ENCODE data around the gene ERO1A.

Gene ERO1A

DNA sequence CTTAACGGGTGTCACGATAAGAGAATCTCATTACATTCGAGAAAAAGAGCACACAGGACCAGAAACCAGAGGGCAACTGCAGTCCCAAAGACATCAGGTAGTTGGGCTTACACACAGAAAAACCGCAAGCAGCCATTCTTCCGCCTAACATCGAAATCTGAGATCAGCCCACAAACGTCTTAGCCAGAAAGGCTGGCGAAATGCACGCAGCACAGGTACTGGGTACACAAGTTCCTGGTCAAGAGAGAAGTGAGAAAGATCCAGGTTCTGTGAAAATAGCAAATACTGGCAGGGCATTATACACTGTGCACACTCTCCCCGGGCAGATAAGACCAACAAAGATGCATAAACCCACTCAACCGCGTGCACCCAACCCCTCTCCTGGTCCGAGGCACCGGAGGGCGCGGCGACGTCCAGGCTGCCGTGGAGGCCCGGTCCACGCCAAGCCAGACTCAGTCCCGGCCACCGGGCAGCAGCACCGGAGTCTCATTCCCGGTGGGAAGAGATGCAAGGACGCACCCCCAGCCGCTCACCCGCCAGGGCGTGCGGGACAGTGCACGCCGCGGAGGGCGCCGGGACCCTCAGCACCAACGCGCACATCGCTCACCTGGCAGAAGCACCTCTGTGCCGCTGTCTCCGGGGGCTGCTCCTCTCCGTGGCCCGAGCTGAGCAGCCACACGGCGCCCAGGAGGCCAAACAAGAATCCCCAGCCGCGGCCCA lies 437 bp downstream of the ERO1A start:
- peak; percentile 53 for DNase-seq

DNA sequence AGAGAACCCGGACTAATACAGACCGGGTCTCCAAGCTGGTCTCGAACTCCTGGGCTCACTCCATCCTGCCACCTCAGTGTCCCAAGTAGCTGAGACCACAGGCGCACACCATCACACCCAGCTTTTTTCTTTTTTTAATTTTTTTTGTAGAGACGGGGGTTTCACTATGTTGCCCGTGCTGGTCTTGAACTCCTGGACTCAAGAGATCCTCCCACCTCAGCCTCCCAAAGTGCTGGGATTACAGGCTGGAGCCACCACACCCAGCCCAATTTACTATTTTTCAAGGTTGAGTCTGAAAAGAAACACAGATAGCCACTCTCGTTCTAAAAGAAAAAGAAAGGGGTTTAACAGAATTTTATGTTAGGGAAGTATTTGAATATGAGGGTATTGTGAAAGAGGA lies 1.8 kb downstream of the ERO1A start:
- no peak for DNase-seq

GRCh38 chr14:52693036-52693435 lies 2.3 kb downstream of the ERO1A start:
- DNase-seq = no peak

DNA sequence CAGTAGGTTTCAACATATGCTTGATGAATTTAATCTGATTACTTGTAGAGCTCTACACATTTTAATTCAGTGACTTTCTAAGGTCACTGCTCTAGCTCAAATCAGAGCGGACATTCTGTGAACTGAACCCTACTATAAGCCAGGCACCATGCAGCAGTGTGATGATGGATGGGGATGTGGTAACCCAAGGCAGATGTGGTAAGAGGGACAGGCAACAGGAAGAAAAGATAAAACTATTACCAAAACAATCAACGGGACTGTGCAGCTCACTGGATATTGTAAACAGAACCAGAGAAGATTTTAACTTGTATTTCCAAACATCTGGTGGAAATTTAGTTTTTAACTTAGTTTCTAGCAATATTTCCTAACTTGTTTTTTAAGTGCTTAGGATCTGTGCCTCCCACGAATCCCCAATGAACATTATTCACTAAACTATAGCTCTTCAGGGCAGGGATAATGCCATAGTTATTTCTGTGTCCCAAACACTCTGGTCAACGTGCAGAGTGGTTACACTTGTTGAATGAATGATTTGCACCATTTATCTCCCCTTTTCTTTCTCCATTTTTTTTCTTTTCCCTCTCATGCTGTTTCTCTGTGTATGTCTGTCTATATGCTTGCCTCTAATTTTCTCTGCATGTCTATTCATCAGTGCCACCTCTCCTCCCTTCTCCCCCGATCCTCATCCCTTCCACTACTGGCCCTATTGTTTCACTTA lies 3.0 kb downstream of the ERO1A start:
- DNase-seq = peak; percentile 22

DNA sequence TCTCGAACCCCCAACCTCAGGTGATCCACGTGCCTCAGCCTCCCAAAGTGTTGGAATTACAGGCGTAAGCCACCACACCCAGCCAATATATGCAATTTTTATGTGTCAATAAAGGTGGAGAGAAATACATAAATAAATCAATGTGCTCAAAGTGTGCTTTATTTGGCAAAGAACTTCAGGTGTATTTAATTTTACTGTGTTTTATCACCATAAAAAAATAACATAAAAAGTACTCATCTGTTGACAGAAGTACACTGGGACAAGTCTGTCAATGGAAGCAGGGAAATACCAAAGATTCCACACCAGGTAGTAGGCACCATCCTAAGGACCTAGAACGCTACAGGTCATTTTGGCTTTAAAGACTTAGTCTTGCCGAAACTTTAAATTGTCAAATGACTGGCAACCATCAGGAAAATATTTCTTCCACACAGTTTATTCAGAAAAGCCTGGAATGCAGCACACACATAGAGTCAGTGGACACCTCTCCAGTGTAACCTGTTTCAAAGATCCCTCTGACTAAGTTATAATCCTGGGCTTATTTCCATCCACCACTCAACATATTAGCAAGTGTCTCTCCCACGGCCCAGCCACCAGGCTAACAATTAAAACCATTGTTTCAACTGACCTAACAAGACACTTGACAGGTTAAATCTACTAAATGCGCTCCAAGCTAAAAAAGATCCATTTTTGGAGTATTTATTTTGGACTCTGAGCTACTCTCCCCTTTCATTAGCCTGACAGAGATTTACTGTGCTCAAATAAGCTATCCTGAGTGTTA lies 4.2 kb downstream of the ERO1A start:
- DNase-seq = no peak

DNA sequence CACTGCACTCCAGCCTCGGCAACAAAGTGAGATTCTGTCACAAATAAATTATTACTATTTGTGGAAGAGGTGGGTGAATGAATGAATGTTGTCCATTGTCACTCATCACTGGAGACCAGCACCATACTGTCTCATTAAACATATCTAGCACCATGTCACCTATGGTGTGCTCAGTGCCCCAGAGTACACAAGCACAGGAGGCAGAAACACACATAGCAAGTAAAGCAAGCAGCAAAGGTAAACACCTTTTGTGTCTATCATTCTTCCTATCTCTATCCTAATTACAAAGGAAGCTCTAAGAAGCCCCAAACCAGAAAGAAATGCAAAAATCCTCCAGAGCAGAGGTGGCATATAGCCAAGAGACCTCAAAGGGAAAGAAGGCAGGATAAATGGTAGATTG lies 9.2 kb downstream of the ERO1A start:
- no peak for DNase-seq

- no peak for DNase-seq
Observed at GRCh38 chr14:52683985-52684520, 11.3 kb downstream of the ERO1A start.

DNA sequence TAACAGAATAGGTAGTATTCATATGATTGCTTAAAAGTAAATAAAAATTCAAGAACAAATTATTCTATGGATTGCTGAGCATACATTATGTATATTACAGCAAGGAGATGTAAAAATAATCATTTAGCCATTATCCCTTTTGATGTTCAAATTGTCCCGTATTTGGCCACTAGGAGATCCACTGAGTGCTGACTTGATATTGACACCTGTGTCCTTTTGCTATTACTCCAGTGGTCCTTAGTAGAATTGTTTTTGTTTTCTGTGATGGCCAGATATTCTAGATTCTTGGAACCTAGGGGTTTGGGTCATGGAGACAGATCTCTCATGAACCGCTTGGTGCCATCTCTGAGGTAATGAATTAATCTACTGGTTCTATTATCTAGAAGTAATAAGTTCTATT lies 16.8 kb downstream of the ERO1A start:
- no peak for DNase-seq

- DNase-seq = no peak
Observed at GRCh38 chr14:52663850-52664249, 31.5 kb downstream of the ERO1A start.

GRCh38 chr14:52661314-52661713 lies 34.0 kb downstream of the ERO1A start:
- DNase-seq = no peak

DNA sequence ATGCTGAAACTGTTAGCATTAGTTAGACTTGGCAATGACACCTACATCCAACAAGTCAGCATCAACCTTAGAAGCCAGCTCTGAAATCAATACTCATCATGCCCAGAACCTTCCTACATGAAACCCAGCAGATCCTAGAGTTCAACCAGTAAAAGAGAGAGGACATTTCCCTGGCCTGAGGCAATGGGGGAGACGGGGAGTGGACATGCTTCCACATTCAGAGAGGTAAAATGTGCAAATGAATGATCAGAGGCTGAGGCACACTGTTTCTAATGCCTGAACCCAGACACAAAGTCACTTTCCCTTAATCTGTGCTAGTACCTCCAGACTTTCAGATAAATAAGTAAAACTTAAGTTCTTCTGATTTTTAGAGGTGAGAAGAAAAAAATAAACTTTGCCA lies 34.5 kb downstream of the ERO1A start:
- DNase-seq = no peak

- no peak for DNase-seq
Observed at GRCh38 chr14:52660325-52660724, 35.0 kb downstream of the ERO1A start.

DNA sequence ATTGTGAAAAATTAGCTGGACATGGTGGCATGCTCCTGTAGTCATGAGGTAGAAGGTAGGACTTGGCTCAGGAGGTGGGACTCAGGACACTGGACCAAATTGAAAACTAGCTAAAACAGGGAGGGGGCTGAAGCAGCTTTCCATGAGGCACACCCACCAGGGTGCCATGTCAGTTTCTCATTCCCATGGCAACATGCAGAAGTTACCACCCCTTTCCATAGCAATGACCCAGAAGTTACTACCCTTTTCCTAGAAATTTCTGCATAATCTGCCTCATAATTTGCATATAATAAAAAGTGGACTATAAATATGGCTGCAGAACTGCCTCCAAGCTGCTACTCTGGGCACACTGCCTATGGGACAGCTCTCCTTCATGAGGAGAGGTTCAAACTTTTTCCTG lies 38.5 kb downstream of the ERO1A start:
- DNase-seq = no peak

DNA sequence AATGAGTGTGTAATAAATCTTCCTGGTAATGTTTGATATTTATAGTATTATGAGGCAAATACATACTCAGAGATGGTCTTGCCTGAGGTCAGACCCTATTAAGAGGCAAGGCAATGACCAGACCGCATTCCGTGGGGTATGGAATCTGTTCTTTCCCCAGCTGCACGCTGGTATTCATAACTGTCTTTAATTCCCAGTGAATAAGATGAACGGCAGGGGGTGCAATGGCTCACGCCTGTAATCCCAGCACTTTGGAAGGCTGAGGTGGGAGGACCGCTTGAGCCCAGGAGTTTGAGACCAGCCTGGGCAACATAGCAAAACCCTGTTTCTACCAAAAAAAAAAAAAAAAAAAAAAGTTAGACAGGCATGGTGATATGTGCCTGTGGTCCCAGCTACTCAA lies 44.6 kb downstream of the ERO1A start:
- no peak for DNase-seq

GRCh38 chr14:52649511-52649910 lies 45.8 kb downstream of the ERO1A start:
- DNase-seq = no peak

DNA sequence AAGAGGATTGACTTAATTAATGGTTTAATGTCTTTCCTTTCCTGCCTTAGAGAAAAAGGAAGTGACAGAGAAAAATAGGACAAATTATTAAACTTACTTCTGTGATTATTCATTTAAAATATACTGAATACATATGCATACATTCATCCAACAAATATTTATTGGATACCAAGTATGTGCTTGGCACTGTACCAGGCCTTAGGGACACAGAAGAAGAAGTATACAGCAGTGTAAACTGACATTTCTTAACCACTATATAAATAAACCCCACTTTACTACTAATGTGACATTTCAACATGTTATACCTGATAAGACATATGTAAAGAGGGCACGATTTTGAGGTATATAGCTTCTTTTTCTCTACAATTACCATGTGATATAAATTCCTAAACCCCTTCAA lies 53.6 kb downstream of the ERO1A start:
- no peak for DNase-seq

GRCh38 chr14:52640137-52640536 lies 55.2 kb downstream of the ERO1A start:
- DNase-seq = no peak

DNA sequence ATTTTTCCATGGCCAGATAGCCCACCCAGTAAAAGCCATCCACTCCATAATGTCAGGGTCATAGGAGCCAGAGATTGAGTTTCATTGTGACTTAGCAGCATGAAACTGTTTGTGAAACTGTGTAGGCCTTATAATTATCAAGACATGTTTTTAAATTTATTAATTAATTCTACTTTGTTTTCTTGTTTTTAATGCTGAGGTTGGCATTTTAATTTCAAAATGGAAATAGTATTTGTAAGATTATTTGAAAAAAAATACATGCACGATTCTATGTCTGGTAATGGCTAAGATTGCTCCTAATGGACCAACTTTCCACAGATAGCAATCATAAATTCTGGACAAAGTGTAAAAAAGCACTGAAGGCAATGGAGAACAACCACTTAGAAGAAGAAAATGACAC lies 75.7 kb downstream of the ERO1A start:
- no peak for DNase-seq

DNA sequence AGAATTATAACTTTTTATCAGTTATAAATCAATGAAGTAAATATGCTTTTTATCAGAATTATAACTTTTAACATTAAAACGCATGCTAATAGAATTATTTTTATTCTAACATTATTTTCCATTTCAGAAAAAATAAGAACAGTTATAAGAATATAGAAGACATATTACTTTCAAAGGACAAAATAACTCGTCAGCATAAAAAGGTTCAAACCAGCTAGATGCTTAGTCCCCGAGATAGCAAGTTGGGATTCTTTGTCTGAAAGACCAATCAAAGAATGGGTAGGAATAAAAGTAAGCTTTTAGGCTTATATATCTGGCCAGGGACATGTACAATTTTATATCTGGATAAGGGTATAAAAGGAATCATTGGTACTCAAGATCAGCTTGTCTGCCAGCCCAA lies 76.8 kb downstream of the ERO1A start:
- no peak for DNase-seq

- no peak for DNase-seq
Observed at GRCh38 chr14:52610187-52610586, 85.2 kb downstream of the ERO1A start.

DNA sequence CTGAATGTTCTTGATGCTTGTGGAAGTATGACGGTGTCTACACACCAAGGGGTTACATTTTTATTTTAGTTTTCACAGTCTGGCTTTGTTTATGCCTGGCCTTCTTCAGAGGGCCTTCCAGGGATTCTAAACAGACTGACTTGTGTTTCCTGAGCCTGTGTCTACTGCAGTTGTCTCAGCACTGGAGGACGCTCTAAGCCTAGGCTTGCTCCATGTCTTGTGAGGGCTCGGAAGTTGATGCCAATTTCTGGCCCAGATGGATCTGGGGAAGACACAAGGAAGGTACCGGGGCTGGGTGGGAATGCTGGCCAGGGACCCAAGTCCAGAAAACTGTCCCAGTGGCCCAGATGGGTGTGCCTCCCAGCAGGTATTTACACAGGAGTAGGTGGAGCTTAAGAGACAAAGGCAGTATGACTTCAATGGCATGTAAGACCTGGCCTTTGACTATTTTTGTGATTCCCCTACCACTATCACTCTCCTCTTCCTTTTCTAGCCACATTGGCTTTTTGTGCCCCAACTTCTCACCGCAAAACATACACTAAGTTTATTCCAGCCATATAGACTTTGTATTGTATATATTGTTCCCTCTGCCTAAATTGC lies 85.8 kb downstream of the ERO1A start:
- no peak for DNase-seq

DNA sequence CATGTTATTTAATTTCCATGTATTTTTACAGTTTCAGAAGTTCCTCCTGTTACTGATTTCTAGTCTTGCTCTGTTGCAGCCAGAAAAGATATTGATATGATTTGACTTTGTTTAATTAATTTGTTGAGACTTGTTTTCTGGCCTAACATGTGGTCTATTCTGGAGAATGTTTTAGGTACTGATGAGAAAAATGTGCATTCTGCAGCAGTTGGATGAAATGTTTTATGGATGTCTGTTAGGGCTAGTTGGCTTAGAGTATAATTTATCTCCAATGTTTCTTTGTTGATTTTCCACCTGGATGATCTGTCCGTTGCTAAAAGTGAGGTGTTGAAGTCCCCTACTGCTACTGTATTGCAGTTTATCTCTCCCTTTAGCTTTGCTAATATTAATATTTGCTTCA lies 88.3 kb downstream of the ERO1A start:
- no peak for DNase-seq

GRCh38 chr14:52602131-52602530 lies 93.2 kb downstream of the ERO1A start:
- no peak for DNase-seq
